Astrocyte (in vitro differentiated cells and primary cell): Measurements from ENCODE around the gene ZNF681.

Source experiments
- CTCF ChIP-seq: IDR thresholded peaks from 2 replicates; pipeline ENCODE4 v1.5.1; 2011; ENCODE audit warnings: low read depth, mild to moderate bottlenecking, inconsistent platforms, low read length, moderate library complexity; ENCODE audit not compliant: insufficient read depth
- EZH2 ChIP-seq: IDR thresholded peaks from 2 replicates; pipeline ENCODE4 v1.6.1; 2012; ENCODE audit warnings: mild to moderate bottlenecking, low read length, inconsistent platforms; ENCODE audit not compliant: insufficient read depth

GRCh38 chr19:23783636-23784035 is 24.9 kb upstream of the ZNF681 start:
- TF ChIP-seq CTCF (no peak), EZH2 (no peak)
